Stromal cell of bone marrow (primary cell): ENCODE measurements around the gene PNCK.
"Not testable (repeated sequence)": the region's sequence is repeated elsewhere in the genome, so short reads cannot be mapped to it uniquely, and the experiment has no call there.

ENCODE experiments used
- DNase-seq: peaks from one replicate; pipeline ENCODE4 v3.0.0-alpha.2; 2012; ENCODE audit warnings: low read depth

Gene PNCK

GRCh38 chrX:153685751-153686696 lies 12.4 kb upstream of the PNCK start:
- no peak for DNase-seq

DNA sequence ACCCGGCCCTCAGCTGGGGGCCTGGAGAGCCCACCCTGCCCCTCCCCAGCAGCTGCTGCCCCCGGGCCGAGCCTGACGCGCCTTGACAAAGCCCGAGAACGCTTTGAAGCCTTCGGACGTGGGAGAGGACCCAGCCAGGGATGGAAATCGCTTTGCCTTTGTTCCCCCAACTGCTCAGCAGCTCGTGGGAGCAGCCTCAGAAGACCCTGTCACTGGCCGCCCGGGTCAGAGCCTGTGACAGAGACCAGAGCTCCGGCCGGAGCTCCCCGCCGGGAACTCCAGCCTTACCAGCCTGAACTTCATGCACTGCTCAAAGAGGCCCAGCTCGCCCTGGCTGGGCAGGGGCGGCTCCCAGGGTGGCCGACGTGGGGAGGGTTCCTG lies 11.5 kb upstream of the PNCK start:
- DNase-seq = no peak

GRCh38 chrX:153684467-153685155 lies 11.0 kb upstream of the PNCK start:
- DNase-seq = no peak

DNA sequence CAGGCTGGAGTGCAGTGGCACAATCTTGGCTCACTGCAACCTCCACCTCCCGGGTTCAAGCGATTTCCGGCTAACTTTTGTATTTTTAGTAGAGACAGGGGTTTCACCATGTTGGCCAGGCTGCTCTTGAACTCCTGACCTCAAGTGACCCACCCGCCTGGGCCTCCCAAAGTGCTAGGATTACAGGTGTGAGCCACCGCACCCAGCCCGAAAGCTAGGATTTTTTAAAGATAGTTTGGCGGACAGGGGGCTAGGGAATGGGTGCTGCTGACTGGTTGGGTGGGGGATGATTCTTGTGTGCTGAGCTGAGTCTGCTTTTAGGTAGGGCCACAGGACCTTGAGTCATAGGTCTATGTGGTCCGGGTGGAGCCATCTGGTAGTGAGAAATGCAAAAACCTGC lies 9.9 kb upstream of the PNCK start:
- not testable (repeated sequence) for DNase-seq

DNA sequence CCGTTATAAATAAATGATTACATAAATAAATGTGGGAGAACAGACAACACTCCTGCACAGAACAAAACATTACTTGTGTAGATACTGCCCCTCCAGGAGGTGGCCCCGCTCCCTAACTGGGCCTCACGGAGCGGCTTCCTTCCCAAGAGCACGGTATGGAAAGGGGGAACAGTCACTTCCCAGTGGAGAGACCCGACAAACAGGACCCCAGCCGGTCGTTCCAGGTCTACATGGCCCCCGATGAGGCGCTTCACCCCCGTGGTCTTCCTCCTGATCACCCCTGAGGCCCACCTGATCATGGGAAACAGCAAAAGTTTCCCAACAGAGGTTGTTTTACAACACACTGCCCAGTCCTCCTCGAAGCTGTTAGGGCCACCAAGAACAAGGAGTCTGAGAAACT lies 7.6 kb upstream of the PNCK start:
- no peak for DNase-seq

DNA sequence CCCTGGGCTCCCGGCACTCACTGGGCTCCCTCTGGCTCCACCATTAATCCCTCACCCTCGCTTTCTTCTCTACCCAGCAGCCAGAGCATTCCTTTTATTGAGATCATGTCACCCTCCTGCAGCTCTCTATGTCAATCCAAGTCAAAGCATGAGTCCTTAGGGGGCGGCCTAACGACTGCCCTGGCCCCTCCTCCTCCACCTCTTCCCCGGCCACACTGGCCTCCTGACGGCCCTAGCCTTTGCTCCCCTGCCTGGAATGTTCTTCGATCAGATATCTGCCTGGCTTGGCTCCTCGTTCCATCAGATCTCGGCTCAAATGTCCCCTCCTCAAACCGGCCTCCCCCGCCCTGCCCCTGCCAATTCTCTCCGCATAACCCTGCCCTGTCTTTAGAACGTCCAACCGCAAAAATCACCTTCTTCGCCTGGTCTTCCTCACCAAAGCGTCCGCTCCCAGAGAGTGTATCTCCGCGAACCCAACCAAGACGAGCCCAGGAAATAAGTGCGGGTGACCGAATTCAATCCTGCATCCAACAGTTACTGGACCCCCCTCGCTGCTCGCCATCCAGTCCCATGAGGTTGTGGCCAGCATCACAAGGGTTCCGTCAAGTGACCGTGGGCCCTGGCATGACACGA lies 722 bp upstream of the PNCK start:
- no peak for DNase-seq

DNA sequence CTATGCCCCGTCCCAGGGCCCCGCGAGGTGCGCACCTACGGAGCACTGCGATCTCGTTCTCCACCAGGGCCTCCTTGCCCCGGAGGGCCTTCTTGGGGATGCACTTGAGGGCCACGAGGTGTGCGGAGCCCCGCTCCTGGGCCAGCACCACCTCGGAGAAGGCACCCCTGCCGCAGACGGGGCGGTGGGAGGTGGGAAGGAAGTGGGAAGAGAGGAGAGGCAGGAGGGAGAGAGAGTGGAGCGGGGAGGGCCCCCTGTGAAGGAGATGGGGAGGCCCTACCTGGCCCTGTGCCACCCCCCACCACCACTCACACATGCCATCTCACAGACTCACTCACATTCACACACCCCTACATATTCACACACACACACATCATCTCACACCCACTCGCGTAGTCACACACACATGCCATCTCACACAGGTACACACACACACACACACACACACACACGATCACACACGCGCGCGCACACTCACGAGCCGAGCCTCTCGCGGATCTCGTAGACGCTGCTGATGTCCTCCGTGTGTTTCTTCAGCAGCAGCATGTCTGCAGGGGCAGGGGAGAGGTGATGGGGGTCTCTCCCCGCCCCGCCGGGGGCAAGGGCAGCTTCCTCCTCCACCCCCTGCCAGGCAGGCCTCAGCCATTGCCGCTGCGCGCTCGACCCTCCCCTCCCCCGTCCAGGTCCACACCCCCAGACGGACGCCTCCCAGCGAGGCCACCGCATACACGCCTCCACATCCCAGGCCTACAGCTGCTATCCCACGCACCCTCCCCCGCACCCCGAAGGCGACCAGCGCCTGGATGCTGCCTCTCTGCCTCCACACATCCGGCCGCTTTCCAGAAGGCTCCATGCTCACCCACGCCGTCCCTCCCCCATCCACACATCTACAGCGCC lies 834 bp downstream of the PNCK start:
- DNase-seq = no peak

DNA sequence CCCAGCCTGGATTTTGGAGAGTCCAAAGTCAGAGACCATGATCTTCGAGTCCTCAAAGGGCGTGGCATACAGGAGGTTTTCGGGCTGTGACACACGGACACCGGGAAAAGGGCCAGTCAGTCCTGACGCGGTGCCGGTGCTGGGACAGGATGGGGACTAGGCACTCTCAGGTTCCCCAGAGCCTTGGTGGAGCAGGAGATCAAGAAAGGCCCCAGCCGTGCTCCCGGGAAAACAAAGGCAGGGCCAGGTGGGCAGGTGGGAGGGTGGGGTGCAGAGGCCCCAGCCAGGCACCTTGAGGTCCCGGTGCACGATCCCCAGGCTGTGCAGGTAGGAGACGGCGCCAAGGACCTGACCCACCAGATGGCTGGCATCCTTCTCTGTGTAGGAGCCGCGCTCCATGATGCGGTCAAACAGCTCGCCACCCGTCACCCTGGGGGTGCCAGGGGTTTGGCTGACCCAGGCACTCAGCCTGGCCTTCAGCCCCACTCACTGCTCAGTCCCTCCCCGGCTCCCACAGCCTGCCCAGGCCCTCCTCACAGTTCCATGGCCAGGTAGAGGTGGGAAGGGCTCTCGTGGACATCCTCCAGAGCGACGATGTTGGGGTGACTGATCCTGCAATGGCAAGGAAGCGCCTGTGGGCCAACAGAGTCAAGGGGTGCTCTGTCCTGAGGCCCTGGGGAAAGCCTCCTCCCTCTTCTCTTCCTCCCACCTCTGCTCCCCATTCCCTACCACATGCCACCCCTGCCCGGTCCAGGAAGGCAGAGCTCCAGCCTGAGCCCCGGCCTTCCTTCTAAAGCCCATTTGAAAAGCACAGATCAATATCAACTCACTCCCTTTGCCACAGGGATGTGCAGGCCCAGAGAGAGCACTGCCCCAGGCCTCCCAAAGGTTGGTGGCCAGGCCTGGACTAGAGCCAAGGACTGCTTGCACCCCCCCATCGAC lies 1.8 kb downstream of the PNCK start:
- DNase-seq = no peak

- no peak for DNase-seq
These were observed 2.6 kb downstream of the PNCK start for GRCh38 chrX:153670748-153671588.

DNA sequence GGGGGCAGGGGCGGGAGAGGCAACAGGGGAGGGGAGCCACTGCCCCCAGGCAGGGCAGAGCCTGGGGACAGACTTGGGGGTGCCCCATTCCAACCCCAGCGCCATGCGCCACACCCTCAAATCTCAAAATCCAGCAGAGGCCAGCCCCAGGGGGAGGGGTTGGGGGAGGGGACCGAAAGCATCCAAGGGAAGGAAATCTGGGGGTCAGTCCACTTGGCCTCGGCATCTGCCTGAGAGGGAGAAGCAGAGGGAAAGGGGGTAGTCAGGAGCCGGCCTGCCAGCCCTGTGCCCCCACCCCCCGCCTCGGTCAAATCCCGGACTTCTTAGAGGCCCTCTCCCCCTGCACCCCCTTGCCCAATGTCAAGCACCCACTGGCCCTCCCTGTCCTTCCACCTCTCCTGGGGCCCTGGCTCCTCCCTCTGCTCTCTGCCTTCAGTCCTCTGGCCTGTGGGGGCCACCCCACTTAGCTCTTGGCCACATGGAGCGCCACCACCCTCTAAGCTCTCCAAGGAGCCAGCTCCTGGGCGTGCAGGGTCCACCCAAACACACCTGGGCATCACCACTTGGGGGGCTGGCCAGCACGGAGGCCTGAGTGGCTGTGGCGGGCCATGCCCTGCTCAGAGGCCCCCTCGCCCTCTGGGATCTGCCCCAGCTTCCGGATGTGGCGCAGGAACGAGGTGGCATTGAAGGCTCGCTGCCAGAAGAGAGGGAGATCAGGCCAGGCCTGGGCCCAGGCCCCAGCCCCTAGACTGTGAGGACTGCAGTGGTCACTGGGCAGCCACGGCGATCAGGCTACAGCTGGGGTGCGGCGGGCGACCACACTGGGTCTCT lies 3.5 kb downstream of the PNCK start:
- DNase-seq = no peak

DNA sequence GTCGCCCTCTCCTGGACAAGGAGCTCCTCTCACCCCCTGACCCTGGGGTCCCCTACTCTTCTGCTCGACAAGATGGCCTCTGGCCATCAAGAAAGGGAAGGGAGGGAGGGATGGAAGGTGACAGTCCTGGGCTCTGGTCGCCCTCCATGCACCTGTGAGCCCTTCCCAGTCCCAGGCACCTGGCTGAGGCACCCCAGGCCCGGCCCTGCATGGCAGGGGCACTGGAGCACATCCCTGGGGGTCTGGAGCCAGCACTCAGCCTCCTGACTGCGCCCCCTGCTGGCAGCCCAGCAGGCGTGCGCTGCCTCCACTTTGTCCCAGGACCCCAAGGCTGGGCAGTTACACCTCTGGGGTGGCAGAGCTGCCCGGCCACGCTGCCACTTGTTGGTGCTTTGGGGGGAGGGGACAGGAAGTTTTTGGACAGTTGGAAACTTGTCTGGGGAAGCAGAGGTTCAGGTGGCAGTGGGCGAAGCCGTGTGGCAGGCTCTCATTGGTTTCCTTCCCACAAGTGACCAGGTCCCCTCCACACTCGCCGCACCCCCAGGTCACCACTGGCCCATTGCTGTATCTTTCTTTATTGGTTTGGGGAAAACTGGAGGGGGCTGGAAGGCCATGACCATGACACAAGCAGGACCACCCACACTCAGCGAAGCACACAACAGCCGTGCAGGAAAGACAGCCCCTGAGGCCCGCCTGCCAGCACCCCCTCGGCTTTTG lies 4.3 kb downstream of the PNCK start:
- DNase-seq = no peak

- no peak for DNase-seq
These were observed 5.0 kb downstream of the PNCK start for GRCh38 chrX:153668423-153669173.

DNA sequence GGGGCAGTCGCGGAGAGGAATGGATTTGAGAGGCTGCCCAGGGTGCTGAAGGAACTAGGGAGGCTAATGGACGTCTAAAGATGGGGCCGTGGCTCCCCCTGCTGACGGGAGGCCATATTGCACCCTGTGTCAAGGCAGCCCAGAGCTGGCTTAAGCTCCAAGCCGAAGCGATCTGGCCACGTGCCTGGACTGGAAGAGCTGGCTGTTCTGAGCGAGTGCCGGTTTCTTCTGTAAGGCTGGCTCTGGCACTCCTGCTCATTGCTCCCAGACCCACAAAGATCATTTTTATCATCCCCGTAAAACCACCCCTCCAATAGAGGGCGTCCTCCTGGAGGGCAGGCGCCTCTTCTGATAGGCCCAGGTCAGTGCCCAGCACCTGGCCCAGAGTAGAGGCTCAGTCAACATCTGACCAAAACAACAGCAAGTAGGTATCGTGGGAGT lies 5.6 kb downstream of the PNCK start:
- DNase-seq = peak; percentile 48

DNA sequence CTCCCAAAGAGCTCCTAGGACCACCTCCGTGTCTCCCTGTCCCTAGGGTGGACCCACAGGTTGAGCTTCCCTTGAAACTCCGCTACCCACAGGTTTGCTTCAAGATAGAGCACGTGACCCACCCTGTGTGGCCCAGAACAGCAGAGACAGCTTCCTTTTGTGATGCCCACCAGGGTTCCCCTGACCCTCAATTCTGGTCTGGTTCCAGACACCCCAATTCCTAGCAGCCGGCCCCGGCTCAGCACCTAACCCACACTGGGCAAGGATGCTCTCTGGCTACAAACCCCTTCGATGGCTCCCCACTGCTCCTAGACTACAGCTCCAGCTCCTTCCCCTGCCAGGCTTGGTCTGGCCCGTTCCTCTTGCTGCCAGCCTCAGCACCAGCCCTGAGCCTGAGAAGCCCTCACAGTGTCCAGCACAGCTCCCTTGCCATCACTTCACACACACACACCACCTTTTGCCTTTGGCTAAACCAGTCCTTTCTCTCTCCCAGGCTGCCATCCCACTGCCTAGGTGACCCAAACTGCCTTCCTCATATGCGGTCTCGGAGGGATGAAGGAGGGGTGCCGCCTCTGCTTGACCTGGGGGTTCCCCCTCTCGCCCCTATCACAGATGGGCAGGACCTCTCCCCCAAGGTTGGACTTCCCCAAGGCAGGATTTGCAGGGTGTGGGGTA lies 6.2 kb downstream of the PNCK start:
- no peak for DNase-seq

DNA sequence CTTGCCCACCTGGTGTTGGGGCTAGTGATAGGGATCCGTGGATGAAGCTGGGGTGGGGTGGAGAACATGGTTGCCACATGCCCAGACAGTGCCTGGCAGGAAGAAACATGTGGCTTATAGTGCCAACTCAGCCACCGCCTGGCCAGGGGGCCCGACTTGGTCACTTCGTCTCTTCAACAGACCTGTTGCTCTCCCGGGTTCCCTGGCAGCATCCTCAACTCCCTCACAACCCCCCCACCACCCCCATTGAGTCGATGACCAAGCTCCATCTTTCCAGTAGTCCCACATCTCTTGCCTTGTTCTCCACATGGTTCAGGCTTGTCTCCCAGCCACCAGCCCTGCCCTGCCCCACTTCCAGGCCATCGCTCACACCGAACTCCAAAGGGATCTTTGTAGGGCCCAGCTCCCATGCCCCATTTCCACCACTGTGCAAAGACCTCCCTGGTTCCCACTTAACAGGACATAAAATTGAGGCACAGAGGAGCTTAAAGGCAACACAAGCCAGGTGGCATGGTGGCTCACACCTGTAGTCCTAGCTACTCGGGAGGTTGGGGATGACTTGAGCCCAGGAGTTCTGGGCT lies 7.8 kb downstream of the PNCK start:
- DNase-seq = no peak

DNA sequence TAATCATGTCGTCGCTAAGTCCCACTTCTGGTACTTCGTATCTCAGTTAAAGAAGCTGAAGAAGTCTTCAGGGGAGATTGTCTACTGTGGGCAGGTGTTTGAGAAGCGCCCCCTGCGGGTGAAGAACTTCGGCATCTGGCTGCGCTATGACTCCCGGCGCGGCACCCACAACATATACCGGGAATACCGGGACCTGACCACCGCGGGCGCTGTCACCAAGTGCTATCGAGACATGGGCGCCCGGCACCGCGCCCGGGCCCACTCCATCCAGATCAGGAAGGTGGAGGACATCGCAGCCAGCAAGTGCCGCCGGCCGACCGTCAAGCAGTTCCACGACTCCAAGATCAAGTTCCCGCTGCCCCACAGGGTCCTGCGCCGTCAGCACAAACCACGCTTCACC lies 11.3 kb downstream of the PNCK start:
- no peak for DNase-seq

DNA sequence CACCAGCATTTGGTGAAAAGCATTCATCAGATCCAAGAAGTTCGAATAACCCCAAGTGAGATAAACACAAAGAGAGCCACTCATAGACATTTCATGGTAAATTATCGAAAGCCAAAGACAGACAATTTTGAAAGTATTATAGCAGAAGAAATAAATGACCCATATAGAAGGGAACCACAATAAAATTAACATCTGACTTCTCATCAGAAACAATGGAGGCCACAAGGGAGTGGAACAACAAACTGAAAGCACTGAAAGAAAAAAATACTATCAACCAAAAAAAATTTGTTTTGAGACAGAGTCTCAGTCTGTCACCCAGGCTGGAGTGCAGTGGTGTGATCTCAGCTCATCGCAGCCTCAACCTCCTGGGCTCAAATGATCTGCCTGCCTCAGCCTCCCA lies 14.3 kb downstream of the PNCK start:
- DNase-seq = no peak
